HepG2 (cell line): Measurements from ENCODE around the gene PDGFD.

ENCODE experiments used
- ARHGAP35 ChIP-seq: sonication (generic); formaldehyde crosslinking; IDR thresholded peaks from 2 replicates; pipeline ENCODE4 v1.9.0; 2022; ENCODE audit warnings: mild to moderate bottlenecking, inconsistent platforms, moderate library complexity, missing genetic modification reagents, borderline replicate concordance
- CBX1 ChIP-seq: IDR thresholded peaks from one replicate; pipeline ENCODE4 v1.6.1; 2016; ENCODE audit warnings: antibody characterized with exemption, low read depth
- LCORL ChIP-seq, 2 experiments: fragments of 450-650 bp in 1 of 2; sonication (generic) in 1 of 2; formaldehyde crosslinking in 1 of 2; IDR thresholded peaks; 2 replicates each; pipeline versions ENCODE4 v1.5.0 to v1.6.1; 2017 to 2020; ENCODE audit warnings: antibody characterized with exemption in 1 of 2, missing genetic modification reagents in 1 of 2
- MYC ChIP-seq: sonication (generic); formaldehyde crosslinking; IDR thresholded peaks from 2 replicates; pipeline ENCODE4 v1.9.0; 2021; ENCODE audit warnings: missing genetic modification reagents, borderline replicate concordance
- NFYB ChIP-seq: sonication (generic); formaldehyde crosslinking; IDR thresholded peaks from 2 replicates; pipeline ENCODE4 v1.4.0; 2020; ENCODE audit warnings: missing genetic modification reagents
- POLR2A ChIP-seq, 2 experiments: IDR thresholded peaks; 2 replicates each; pipeline ENCODE4 v1.6.1; 2011; ENCODE audit warnings: low read depth in 2 of 2, low read length in 2 of 2, mild to moderate bottlenecking in 1 of 2, moderate library complexity in 1 of 2; ENCODE audit not compliant: insufficient read depth in 1 of 2
- RFX5 ChIP-seq: IDR thresholded peaks from 2 replicates; pipeline ENCODE4 v1.6.1; 2011; ENCODE audit warnings: low read depth, low read length, improper control_type of control experiment
- RXRA ChIP-seq: sonication (generic); formaldehyde crosslinking; IDR thresholded peaks from 2 replicates; pipeline ENCODE4 v1.5.1; 2020; ENCODE audit warnings: missing genetic modification reagents
- SIN3B ChIP-seq: fragments of 150-350 bp; IDR thresholded peaks from 2 replicates; pipeline ENCODE4 v1.6.1; 2014; ENCODE audit warnings: low read length
- TF ChIP-seq, protein P1 (sequence below): sonication (generic); formaldehyde crosslinking; IDR thresholded peaks from 2 replicates; pipeline ENCODE4 v1.5.0; 2020; ENCODE audit warnings: mild to moderate bottlenecking, missing genetic modification reagents, moderate library complexity
- TF ChIP-seq, protein P2 (sequence below): sonication (generic); formaldehyde crosslinking; IDR thresholded peaks from 2 replicates; pipeline ENCODE4 v1.4.0; 2020; ENCODE audit warnings: missing genetic modification reagents
- TF ChIP-seq, protein P3 (sequence below): sonication (generic); formaldehyde crosslinking; IDR thresholded peaks from 2 replicates; pipeline ENCODE4 v1.8.0; 2022; ENCODE audit warnings: mild to moderate bottlenecking, missing genetic modification reagents
- TF ChIP-seq, protein P4 (sequence below): sonication (generic); formaldehyde crosslinking; IDR thresholded peaks from 2 replicates; pipeline ENCODE4 v1.4.0; 2020; ENCODE audit warnings: missing genetic modification reagents
- TF ChIP-seq, protein P5 (sequence below): sonication (generic); formaldehyde crosslinking; IDR thresholded peaks from 2 replicates; pipeline ENCODE4 v1.5.0; 2020; ENCODE audit warnings: missing genetic modification reagents

DNA sequence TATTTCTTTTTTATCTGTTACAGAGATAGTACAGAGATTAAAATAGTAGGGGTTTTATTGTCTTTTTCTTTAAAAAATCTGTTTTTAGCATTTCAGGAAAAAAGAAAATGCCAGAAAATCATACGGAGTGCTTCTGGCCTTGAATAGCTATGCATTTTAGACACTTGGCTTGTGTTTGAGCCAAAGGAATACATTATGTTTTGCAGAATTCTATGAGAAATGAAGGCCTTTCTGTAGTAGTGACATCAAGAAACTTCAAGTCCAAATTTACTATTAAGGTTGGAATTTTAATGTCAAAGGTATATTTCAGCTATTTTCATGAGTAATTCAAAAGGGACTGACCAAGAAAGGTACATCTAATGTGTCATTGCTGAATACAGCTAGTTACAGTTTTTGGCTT, 183.8 kb downstream of the PDGFD start:
- TF ChIP-seq, protein P1, sequence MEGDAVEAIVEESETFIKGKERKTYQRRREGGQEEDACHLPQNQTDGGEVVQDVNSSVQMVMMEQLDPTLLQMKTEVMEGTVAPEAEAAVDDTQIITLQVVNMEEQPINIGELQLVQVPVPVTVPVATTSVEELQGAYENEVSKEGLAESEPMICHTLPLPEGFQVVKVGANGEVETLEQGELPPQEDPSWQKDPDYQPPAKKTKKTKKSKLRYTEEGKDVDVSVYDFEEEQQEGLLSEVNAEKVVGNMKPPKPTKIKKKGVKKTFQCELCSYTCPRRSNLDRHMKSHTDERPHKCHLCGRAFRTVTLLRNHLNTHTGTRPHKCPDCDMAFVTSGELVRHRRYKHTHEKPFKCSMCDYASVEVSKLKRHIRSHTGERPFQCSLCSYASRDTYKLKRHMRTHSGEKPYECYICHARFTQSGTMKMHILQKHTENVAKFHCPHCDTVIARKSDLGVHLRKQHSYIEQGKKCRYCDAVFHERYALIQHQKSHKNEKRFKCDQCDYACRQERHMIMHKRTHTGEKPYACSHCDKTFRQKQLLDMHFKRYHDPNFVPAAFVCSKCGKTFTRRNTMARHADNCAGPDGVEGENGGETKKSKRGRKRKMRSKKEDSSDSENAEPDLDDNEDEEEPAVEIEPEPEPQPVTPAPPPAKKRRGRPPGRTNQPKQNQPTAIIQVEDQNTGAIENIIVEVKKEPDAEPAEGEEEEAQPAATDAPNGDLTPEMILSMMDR: no peak
- TF ChIP-seq NFYB (CRISPR knock-in tag) (no peak), MYC (CRISPR knock-in tag) (no peak), RXRA (no peak), RFX5 (no peak), SIN3B (no peak), CBX1 (no peak), ARHGAP35 (CRISPR knock-in tag) (no peak), LCORL (IDR thresholded peaks at IDR 0.05) (no peak), LCORL (CRISPR knock-in tag; IDR thresholded peaks at IDR 0.05) (no peak), POLR2A (IDR thresholded peaks at IDR 0.05; ENCODE audit: insufficient read depth in 1 of 2, low read depth in 2 of 2, low read length in 2 of 2) (no peak)
- TF ChIP-seq, protein P2, sequence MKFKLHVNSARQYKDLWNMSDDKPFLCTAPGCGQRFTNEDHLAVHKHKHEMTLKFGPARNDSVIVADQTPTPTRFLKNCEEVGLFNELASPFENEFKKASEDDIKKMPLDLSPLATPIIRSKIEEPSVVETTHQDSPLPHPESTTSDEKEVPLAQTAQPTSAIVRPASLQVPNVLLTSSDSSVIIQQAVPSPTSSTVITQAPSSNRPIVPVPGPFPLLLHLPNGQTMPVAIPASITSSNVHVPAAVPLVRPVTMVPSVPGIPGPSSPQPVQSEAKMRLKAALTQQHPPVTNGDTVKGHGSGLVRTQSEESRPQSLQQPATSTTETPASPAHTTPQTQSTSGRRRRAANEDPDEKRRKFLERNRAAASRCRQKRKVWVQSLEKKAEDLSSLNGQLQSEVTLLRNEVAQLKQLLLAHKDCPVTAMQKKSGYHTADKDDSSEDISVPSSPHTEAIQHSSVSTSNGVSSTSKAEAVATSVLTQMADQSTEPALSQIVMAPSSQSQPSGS (CRISPR knock-in tag): no peak
- TF ChIP-seq, protein P3, sequence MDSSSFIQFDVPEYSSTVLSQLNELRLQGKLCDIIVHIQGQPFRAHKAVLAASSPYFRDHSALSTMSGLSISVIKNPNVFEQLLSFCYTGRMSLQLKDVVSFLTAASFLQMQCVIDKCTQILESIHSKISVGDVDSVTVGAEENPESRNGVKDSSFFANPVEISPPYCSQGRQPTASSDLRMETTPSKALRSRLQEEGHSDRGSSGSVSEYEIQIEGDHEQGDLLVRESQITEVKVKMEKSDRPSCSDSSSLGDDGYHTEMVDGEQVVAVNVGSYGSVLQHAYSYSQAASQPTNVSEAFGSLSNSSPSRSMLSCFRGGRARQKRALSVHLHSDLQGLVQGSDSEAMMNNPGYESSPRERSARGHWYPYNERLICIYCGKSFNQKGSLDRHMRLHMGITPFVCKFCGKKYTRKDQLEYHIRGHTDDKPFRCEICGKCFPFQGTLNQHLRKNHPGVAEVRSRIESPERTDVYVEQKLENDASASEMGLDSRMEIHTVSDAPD: no peak
- TF ChIP-seq, protein P4, sequence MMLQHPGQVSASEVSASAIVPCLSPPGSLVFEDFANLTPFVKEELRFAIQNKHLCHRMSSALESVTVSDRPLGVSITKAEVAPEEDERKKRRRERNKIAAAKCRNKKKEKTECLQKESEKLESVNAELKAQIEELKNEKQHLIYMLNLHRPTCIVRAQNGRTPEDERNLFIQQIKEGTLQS (CRISPR knock-in tag): no peak
- TF ChIP-seq, protein P5, sequence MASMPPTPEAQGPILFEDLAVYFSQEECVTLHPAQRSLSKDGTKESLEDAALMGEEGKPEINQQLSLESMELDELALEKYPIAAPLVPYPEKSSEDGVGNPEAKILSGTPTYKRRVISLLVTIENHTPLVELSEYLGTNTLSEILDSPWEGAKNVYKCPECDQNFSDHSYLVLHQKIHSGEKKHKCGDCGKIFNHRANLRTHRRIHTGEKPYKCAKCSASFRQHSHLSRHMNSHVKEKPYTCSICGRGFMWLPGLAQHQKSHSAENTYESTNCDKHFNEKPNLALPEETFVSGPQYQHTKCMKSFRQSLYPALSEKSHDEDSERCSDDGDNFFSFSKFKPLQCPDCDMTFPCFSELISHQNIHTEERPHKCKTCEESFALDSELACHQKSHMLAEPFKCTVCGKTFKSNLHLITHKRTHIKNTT (CRISPR knock-in tag): no peak
